ENCODE data around the gene RHBDD3.

DNA sequence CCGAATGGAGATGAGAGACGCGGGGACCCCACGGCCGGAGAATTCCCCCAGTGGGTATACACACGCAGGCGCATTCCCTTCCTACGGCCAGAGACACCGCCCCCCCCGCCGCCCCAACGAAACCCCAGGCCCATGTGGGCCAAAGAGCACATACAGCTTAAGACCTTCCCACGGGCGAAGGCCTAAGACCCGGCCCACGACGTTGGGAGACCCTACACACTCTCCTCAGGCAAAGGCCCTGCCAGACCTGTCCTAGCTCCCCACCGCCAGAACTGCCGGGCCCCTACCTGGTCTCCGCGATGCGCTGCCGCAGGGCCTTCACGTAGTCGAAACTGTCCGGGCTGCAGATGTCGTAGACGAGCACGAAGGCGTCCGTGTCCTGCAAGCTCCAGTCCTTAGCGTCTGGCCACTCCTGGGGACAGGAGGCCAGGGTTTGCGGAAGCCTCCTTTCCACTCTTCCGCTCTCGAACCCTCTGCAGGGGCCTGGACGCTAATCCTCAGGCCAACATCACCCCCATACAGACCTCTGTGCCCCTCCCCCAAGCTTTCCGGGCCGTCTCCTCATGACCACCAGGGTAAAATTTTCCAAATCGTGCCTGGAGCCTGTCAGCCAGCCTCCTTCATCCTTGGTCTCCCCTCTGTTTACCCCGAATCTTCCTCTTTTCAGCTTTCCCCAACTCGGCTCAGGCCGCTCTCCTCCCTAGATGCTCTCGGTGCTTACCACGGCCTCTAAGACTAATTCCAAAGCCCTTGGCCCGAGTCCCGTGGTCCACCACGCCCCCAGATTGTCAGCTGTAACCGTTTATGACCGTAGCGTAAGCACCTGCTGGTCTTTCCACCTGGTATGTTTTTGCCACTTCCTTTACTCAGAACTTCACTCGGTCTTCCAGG is 46.0 kb upstream of the RHBDD3 start:
- TF ChIP-seq, protein P1, sequence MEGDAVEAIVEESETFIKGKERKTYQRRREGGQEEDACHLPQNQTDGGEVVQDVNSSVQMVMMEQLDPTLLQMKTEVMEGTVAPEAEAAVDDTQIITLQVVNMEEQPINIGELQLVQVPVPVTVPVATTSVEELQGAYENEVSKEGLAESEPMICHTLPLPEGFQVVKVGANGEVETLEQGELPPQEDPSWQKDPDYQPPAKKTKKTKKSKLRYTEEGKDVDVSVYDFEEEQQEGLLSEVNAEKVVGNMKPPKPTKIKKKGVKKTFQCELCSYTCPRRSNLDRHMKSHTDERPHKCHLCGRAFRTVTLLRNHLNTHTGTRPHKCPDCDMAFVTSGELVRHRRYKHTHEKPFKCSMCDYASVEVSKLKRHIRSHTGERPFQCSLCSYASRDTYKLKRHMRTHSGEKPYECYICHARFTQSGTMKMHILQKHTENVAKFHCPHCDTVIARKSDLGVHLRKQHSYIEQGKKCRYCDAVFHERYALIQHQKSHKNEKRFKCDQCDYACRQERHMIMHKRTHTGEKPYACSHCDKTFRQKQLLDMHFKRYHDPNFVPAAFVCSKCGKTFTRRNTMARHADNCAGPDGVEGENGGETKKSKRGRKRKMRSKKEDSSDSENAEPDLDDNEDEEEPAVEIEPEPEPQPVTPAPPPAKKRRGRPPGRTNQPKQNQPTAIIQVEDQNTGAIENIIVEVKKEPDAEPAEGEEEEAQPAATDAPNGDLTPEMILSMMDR (IDR thresholded peaks at IDR 0.05; ENCODE audit: low read length), result no peak
- no peak for TF ChIP-seq EZH2 (optimal IDR thresholded peaks at IDR 0.05; ENCODE audit: low read depth, low read length)
- TF ChIP-seq EZH2phosphoT487 (IDR thresholded peaks at IDR 0.05; ENCODE audit: low read length), result no peak

All from MM.1S (cell line).